K562 (cell line): ENCODE results near the gene CCR7. TPM values are rescaled to one million over a fixed set of nuclear protein-coding genes. Genes with fewer than 3 reads are reported as not detected.

Source experiments
- CREB1 ChIP-seq, 2 experiments: sonication (generic) in 1 of 2; formaldehyde crosslinking in 1 of 2; IDR thresholded peaks; 2 replicates each; pipeline versions ENCODE4 v1.6.1 to v1.8.0; 2012 to 2022; ENCODE audit warnings: inconsistent platforms in 1 of 2, mild to moderate bottlenecking in 1 of 2, missing genetic modification reagents in 1 of 2, moderate library complexity in 1 of 2
- GTF2A2 ChIP-seq: IDR thresholded peaks from 2 replicates; pipeline ENCODE4 v1.6.1; 2016; ENCODE audit warnings: mild to moderate bottlenecking, missing genetic modification characterization, missing compliant biosample characterization
- HDAC1 ChIP-seq, 2 experiments: fragments of 450-650 bp; IDR thresholded peaks; 2 replicates each; pipeline ENCODE4 v1.6.1; 2016 to 2017; ENCODE audit warnings: inconsistent platforms in 1 of 2, mild to moderate bottlenecking in 1 of 2, moderate library complexity in 1 of 2
- HDAC3 ChIP-seq: fragments of 450-650 bp; IDR thresholded peaks from 2 replicates; pipeline ENCODE4 v1.6.1; 2018; ENCODE audit warnings: borderline replicate concordance, mild to moderate bottlenecking, moderate library complexity; ENCODE audit not compliant: partially characterized antibody
- KHSRP ChIP-seq: fragments of 450-650 bp; IDR thresholded peaks from 2 replicates; pipeline ENCODE4 v1.6.1; 2017
- MCM7 ChIP-seq, 2 experiments: fragments of 450-650 bp; IDR thresholded peaks; 2 replicates each; pipeline ENCODE4 v1.6.1; 2016 to 2018
- NCOA6 ChIP-seq: fragments of 450-650 bp; IDR thresholded peaks from 2 replicates; pipeline ENCODE4 v1.6.1; 2017; ENCODE audit warnings: mild to moderate bottlenecking
- NFYB ChIP-seq: IDR thresholded peaks from 2 replicates; pipeline ENCODE4 v1.6.1; 2011; ENCODE audit warnings: mild to moderate bottlenecking, moderate library complexity; ENCODE audit not compliant: insufficient read length; ENCODE audit errors: extremely low read depth
- NUFIP1 ChIP-seq: fragments of 450-650 bp; IDR thresholded peaks from 2 replicates; pipeline ENCODE4 v1.6.1; 2018; ENCODE audit not compliant: partially characterized antibody
- PURB ChIP-seq: sonication (generic); formaldehyde crosslinking; IDR thresholded peaks from 2 replicates; pipeline ENCODE4 v1.9.0; 2021; ENCODE audit warnings: low read depth, mild to moderate bottlenecking, missing genetic modification reagents
- RAD51 ChIP-seq: fragments of 450-650 bp; IDR thresholded peaks from 2 replicates; pipeline ENCODE4 v1.7.1; 2016; ENCODE audit warnings: low read depth, mild to moderate bottlenecking, borderline replicate concordance
- RB1 ChIP-seq: fragments of 450-650 bp; IDR thresholded peaks from 2 replicates; pipeline ENCODE4 v1.6.1; 2017; ENCODE audit warnings: low read depth, mild to moderate bottlenecking
- RBBP5 ChIP-seq: fragments of 200-600 bp; sonication (generic); IDR thresholded peaks from 2 replicates; pipeline ENCODE4 v1.6.1; 2012; ENCODE audit warnings: borderline replicate concordance, mild to moderate bottlenecking, low read length, control low read depth, inconsistent platforms; ENCODE audit not compliant: insufficient read depth, poor library complexity, severe bottlenecking
- RBM14 ChIP-seq: fragments of 200-400 bp; formaldehyde crosslinking; IDR thresholded peaks from 2 replicates; pipeline ENCODE4 v1.6.1; 2018; ENCODE audit warnings: low read depth, mild to moderate bottlenecking, low read length, moderate library complexity, borderline replicate concordance; ENCODE audit not compliant: insufficient read depth
- RBM15 ChIP-seq: fragments of 200-400 bp; formaldehyde crosslinking; IDR thresholded peaks from 2 replicates; pipeline ENCODE4 v1.6.1; 2018; ENCODE audit warnings: mild to moderate bottlenecking, low read length, moderate library complexity; ENCODE audit not compliant: insufficient read depth
- SAFB2 ChIP-seq: fragments of 200-400 bp; formaldehyde crosslinking; IDR thresholded peaks from 2 replicates; pipeline ENCODE4 v1.6.1; 2018; ENCODE audit warnings: borderline replicate concordance, low read length, low read depth, moderate library complexity; ENCODE audit not compliant: severe bottlenecking
- TARDBP ChIP-seq: fragments of 450-650 bp; IDR thresholded peaks from 2 replicates; pipeline ENCODE4 v1.6.1; 2016
- TOE1 ChIP-seq, 2 experiments: fragments of 450-650 bp in 1 of 2; sonication (generic) in 1 of 2; formaldehyde crosslinking in 1 of 2; IDR thresholded peaks; 2 replicates each; pipeline versions ENCODE4 v1.7.1 to v1.8.0; 2016 to 2022; ENCODE audit warnings: borderline replicate concordance in 2 of 2, mild to moderate bottlenecking in 2 of 2, antibody characterized with exemption in 1 of 2, inconsistent platforms in 1 of 2, low read depth in 1 of 2, missing genetic modification reagents in 1 of 2, moderate library complexity in 1 of 2
- XRCC4 ChIP-seq: IDR thresholded peaks from one replicate; pipeline ENCODE4 v1.6.1; 2011; ENCODE audit not compliant: insufficient read depth, insufficient read length; ENCODE audit errors: extremely low read depth
- ZBTB1 ChIP-seq: sonication (generic); formaldehyde crosslinking; IDR thresholded peaks from 2 replicates; pipeline ENCODE4 v1.8.1; 2023; ENCODE audit warnings: missing genetic modification reagents, low read depth, mild to moderate bottlenecking, borderline replicate concordance
- ZFP30 ChIP-seq: fragments of 250-450 bp; sonication (Bioruptor Pico); IDR thresholded peaks from 2 replicates; pipeline ENCODE4 v1.8.0; 2022; ENCODE audit warnings: moderate library complexity, mild to moderate bottlenecking, inconsistent platforms, borderline replicate concordance
- ZNF212 ChIP-seq: fragments of 450-650 bp; formaldehyde crosslinking; IDR thresholded peaks from 2 replicates; pipeline ENCODE4 v1.4.0; 2020; ENCODE audit warnings: mild to moderate bottlenecking
- ZNF23 ChIP-seq: fragments of 250-450 bp; sonication (Bioruptor Pico); IDR thresholded peaks from 2 replicates; pipeline ENCODE4 v1.4.0; 2020; ENCODE audit warnings: mild to moderate bottlenecking
- ZZZ3 ChIP-seq: fragments of 450-650 bp; IDR thresholded peaks from 2 replicates; pipeline ENCODE4 v1.6.1; 2016; ENCODE audit warnings: antibody characterized with exemption, mild to moderate bottlenecking, moderate library complexity
- polyA plus RNA-seq, 8 experiments: library from polyadenylated mRNA; depleted of rRNA in 4 of 8; stranded (reverse) in 5 of 8; unstranded in 3 of 8; fragments of >200 nt; fragmentation: Nextera tagmentation in 2 of 8; fragmentation: Illumina TruSeq in 1 of 8; extraction: Ambion mirVana in 2 of 8; extraction: Trizol in 1 of 8; gene quantifications; 2 replicates each; pipeline versions ENCODE4 v1.2.1 to v1.2.3, GENCODE V29; 2011 to 2014; ENCODE audit warnings: inconsistent platforms in 1 of 8, missing spikeins in 1 of 8
- total RNA-seq, 7 experiments: library from RNA; depleted of rRNA in 6 of 7; stranded (reverse); fragments of >200 nt in 6 of 7; fragmentation: Illumina TruSeq in 2 of 7; extraction: Trizol in 2 of 7; gene quantifications; 2 replicates each; pipeline versions ENCODE4 v1.2.1 to v1.2.3, GENCODE V29; 2011 to 2021; ENCODE audit warnings: low replicate concordance in 1 of 7
- TF ChIP-seq, protein P1 (sequence below): fragments of 250-450 bp; sonication (Bioruptor Pico); IDR thresholded peaks from 2 replicates; pipeline ENCODE4 v1.5.0; 2020; ENCODE audit warnings: mild to moderate bottlenecking

CCR7 gene
- total and polyA plus RNA-seq, 9 of the 15 experiments (the other 6 are each of a cell fraction or from before 2014, with no cell fraction given), result 0.14 to 1.4 (median 0.56) TPM

DNA sequence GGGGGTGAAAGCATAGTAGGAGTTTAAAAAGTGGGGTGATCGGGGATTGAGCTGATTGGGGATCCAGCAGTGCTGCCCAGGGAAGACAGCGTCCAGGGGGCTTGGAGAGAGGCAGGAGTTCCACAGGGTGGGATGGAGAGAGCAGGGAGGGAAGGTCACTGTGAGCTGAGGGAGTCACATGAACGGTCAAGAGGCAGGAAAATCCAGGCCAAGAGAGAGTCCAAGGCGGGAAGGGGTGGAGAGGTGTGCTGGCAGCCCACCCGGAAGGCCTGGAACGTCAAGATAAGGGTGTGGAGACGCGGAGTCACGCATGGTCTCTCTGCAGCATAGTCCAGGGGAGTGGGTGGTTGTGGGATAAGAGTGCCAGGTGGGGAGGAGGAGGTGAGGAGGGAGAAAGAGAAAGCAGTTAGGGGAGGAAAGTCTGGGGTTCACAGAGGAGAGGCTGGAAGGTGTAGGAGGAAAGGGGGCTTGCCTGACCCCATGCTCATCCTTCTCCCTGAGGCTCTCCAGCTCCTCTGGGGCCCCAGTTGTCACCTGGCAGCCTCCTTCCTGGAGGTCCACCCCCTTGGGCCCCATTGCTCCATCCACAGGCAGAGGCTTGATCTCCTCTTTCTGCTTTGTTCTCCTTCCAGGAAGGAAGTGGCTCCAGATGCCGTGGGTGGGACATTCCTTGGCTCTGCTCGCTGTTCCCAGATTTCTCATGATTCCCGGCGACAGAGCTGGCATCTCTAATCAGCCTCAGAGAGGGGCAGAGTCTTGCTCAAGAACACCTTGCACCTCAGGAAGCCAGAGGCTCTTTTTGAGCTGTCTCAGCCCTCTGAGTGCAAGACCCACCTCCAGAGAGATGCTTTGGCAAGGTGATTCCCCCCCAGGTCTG lies 28.7 kb downstream of the CCR7 start (continued):
- no peak for TF ChIP-seq RBM15
- TF ChIP-seq MCM7 (IDR thresholded peaks at IDR 0.05), result no peak
- no peak for TF ChIP-seq TARDBP
- peak; percentile 14; the same call in 1 of the 2 replicates for TF ChIP-seq RAD51
- TF ChIP-seq NCOA6, result no peak; the same call in 1 of the 2 replicates
- no peak for TF ChIP-seq GTF2A2 (tag)
- TF ChIP-seq ZFP30 (CRISPR knock-in tag), result no peak
- TF ChIP-seq CREB1 (IDR thresholded peaks at IDR 0.05), result peak; percentile 61; the same call in 1 of the 2 replicates
- TF ChIP-seq CREB1 (CRISPR knock-in tag; IDR thresholded peaks at IDR 0.05), result no peak
- no peak for TF ChIP-seq ZNF23
- TF ChIP-seq RBBP5, result no peak
- TF ChIP-seq HDAC1 (IDR thresholded peaks at IDR 0.05), result peak in 1 of 2 experiments; percentile 94; a peak in 2 of 4 replicates
- TF ChIP-seq NFYB, result no peak
- TF ChIP-seq, protein P1, sequence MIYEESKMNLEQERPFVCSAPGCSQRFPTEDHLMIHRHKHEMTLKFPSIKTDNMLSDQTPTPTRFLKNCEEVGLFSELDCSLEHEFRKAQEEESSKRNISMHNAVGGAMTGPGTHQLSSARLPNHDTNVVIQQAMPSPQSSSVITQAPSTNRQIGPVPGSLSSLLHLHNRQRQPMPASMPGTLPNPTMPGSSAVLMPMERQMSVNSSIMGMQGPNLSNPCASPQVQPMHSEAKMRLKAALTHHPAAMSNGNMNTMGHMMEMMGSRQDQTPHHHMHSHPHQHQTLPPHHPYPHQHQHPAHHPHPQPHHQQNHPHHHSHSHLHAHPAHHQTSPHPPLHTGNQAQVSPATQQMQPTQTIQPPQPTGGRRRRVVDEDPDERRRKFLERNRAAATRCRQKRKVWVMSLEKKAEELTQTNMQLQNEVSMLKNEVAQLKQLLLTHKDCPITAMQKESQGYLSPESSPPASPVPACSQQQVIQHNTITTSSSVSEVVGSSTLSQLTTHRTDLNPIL (CRISPR knock-in tag), result no peak
- TF ChIP-seq KHSRP, result peak; percentile 43; the same call in 1 of the 2 replicates
- no peak for TF ChIP-seq RBM14
- no peak for TF ChIP-seq ZNF212 (CRISPR knock-in tag)
- TF ChIP-seq RB1, result no peak
- TF ChIP-seq PURB (CRISPR knock-in tag), result no peak
- no peak for TF ChIP-seq SAFB2
- TF ChIP-seq TOE1 (IDR thresholded peaks at IDR 0.05; ENCODE audit: borderline replicate concordance), result peak; percentile 78
- TF ChIP-seq TOE1 (CRISPR knock-in tag; IDR thresholded peaks at IDR 0.05; ENCODE audit: borderline replicate concordance, low read depth), result no peak
- TF ChIP-seq XRCC4, result no peak
- TF ChIP-seq NUFIP1, result no peak
- TF ChIP-seq HDAC3, result no peak
- no peak for TF ChIP-seq ZZZ3
- no peak for TF ChIP-seq ZBTB1 (CRISPR knock-in tag)
